GM19023 (cell line): Measurements from ENCODE around the gene TCF4.
A peak's percentile ranks its signal among the peaks of the same experiment; 100 is the strongest.

ENCODE experiments used
- ATAC-seq: cut with Tn5 transposase; IDR thresholded peaks from one replicate; pipeline ENCODE4 v1.9.1; 2021; ENCODE audit warnings: mild to moderate bottlenecking, moderate library complexity; ENCODE audit not compliant: unreplicated experiment

TCF4 gene

GRCh38 chr18:55508651-55509050 is 79.3 kb downstream of the TCF4 start:
- no peak for ATAC-seq

- ATAC-seq, result no peak
These were observed 81.9 kb downstream of the TCF4 start for GRCh38 chr18:55506074-55506473.

- no peak for ATAC-seq
These were observed 83.2 kb downstream of the TCF4 start for GRCh38 chr18:55504808-55505207.

- ATAC-seq, result no peak
These were observed 84.7 kb downstream of the TCF4 start for GRCh38 chr18:55503167-55503820.

GRCh38 chr18:55501982-55502710 is 85.8 kb downstream of the TCF4 start:
- no peak for ATAC-seq

GRCh38 chr18:55501579-55501978 is 86.4 kb downstream of the TCF4 start:
- no peak for ATAC-seq

GRCh38 chr18:55500316-55501086 is 87.5 kb downstream of the TCF4 start:
- ATAC-seq, result no peak

GRCh38 chr18:55499526-55499925 is 88.5 kb downstream of the TCF4 start:
- ATAC-seq, result no peak

GRCh38 chr18:55497825-55498403 is 90.1 kb downstream of the TCF4 start:
- no peak for ATAC-seq

- ATAC-seq, result no peak
These were observed 93.1 kb downstream of the TCF4 start for GRCh38 chr18:55494899-55495298.

GRCh38 chr18:55494441-55494840 is 93.6 kb downstream of the TCF4 start:
- ATAC-seq, result no peak

- no peak for ATAC-seq
These were observed 96.4 kb downstream of the TCF4 start for GRCh38 chr18:55491616-55492015.

- ATAC-seq, result peak; percentile 76
These were observed 98.7 kb downstream of the TCF4 start for GRCh38 chr18:55489034-55489986.

GRCh38 chr18:55488473-55488872 is 99.5 kb downstream of the TCF4 start:
- ATAC-seq, result no peak

- no peak for ATAC-seq
These were observed 100.0 kb downstream of the TCF4 start for GRCh38 chr18:55487997-55488396.

- ATAC-seq, result no peak
These were observed 101.1 kb downstream of the TCF4 start for GRCh38 chr18:55486936-55487335.

- ATAC-seq, result no peak
These were observed 102.3 kb downstream of the TCF4 start for GRCh38 chr18:55485666-55486065.

- no peak for ATAC-seq
These were observed 103.2 kb downstream of the TCF4 start for GRCh38 chr18:55484773-55485172.

GRCh38 chr18:55483266-55483871 is 104.6 kb downstream of the TCF4 start:
- no peak for ATAC-seq
